K562 (cell line): ENCODE data around the gene PIK3CB. TPM values are rescaled to one million over a fixed set of nuclear protein-coding genes. Genes with fewer than 3 reads are reported as not detected.

Experiments
- BHLHE40 ChIP-seq: IDR thresholded peaks from 2 replicates; pipeline ENCODE4 v1.6.1; 2011; ENCODE audit warnings: low read length, improper control_type of control experiment
- CHCHD3 ChIP-seq: fragments of 250-450 bp; sonication (Bioruptor Pico); IDR thresholded peaks from 2 replicates; pipeline ENCODE4 v2.1.2; 2022; ENCODE audit warnings: mild to moderate bottlenecking
- DDX20 ChIP-seq: fragments of 450-650 bp; IDR thresholded peaks from 2 replicates; pipeline ENCODE4 v1.6.1; 2016; ENCODE audit warnings: missing genetic modification characterization, low read depth, mild to moderate bottlenecking, missing compliant biosample characterization, moderate library complexity
- EP400 ChIP-seq: fragments of 450-650 bp; IDR thresholded peaks from 2 replicates; pipeline ENCODE4 v1.6.1; 2017; ENCODE audit warnings: antibody characterized with exemption, mild to moderate bottlenecking, moderate library complexity
- GMEB1 ChIP-seq: fragments of 250-450 bp; sonication (Bioruptor Pico); IDR thresholded peaks from 2 replicates; pipeline ENCODE4 v1.4.0; 2020; ENCODE audit warnings: mild to moderate bottlenecking
- HDAC2 ChIP-seq: fragments of 450-650 bp; IDR thresholded peaks from 2 replicates; pipeline ENCODE4 v1.6.1; 2016; ENCODE audit warnings: mild to moderate bottlenecking
- HES1 ChIP-seq: fragments of 450-650 bp; IDR thresholded peaks from 2 replicates; pipeline ENCODE4 v1.6.1; 2016; ENCODE audit warnings: low read depth, mild to moderate bottlenecking, moderate library complexity
- HMG20A ChIP-seq: fragments of 450-650 bp; formaldehyde crosslinking; conservative IDR thresholded peaks from 2 replicates; pipeline ENCODE4 v1.4.0; 2020; ENCODE audit warnings: mild to moderate bottlenecking, mixed read lengths
- HNRNPH1 ChIP-seq: fragments of 200-400 bp; formaldehyde crosslinking; optimal IDR thresholded peaks from 2 replicates; pipeline ENCODE3; 2017; ENCODE audit warnings: low read depth, mild to moderate bottlenecking, low read length, moderate library complexity
- HNRNPL ChIP-seq: fragments of 200-400 bp; formaldehyde crosslinking; IDR thresholded peaks from 2 replicates; pipeline ENCODE4 v1.6.1; 2017; ENCODE audit warnings: low read depth, mild to moderate bottlenecking, low read length
- KDM5B ChIP-seq: fragments of 200-600 bp; sonication (generic); IDR thresholded peaks from 2 replicates; pipeline ENCODE4 v1.6.1; 2012; ENCODE audit warnings: low read depth, mild to moderate bottlenecking, moderate library complexity, low read length, control low read depth, inconsistent platforms; ENCODE audit not compliant: insufficient replicate concordance
- RBM34 ChIP-seq: fragments of 200-400 bp; formaldehyde crosslinking; IDR thresholded peaks from 2 replicates; pipeline ENCODE4 v1.6.1; 2018; ENCODE audit warnings: low read length, borderline replicate concordance; ENCODE audit not compliant: insufficient read depth
- SMC3 ChIP-seq: conservative IDR thresholded peaks from 2 replicates; pipeline ENCODE4 v1.6.1; 2011; ENCODE audit warnings: low read depth, low read length, improper control_type of control experiment; ENCODE audit not compliant: insufficient read depth
- SNRNP70 ChIP-seq: fragments of 200-400 bp; formaldehyde crosslinking; optimal IDR thresholded peaks from 2 replicates; pipeline ENCODE3; 2017; ENCODE audit warnings: low read depth, low read length
- ZBTB43 ChIP-seq: sonication (generic); formaldehyde crosslinking; IDR thresholded peaks from 2 replicates; pipeline ENCODE4 v1.8.0; 2023; ENCODE audit warnings: mild to moderate bottlenecking, missing genetic modification reagents
- ZBTB49 ChIP-seq: sonication (generic); formaldehyde crosslinking; IDR thresholded peaks from 2 replicates; pipeline ENCODE4 v1.8.0; 2022; ENCODE audit warnings: missing genetic modification reagents, mild to moderate bottlenecking, borderline replicate concordance
- ZNF551 ChIP-seq: fragments of 250-450 bp; sonication (Bioruptor Pico); IDR thresholded peaks from 2 replicates; pipeline ENCODE4 v1.5.0; 2021; ENCODE audit warnings: mild to moderate bottlenecking, moderate library complexity
- ZNF609 ChIP-seq: sonication (generic); formaldehyde crosslinking; IDR thresholded peaks from 2 replicates; pipeline ENCODE4 v1.8.1; 2023; ENCODE audit warnings: missing genetic modification reagents, mild to moderate bottlenecking, borderline replicate concordance
- polyA plus RNA-seq, 8 experiments: library from polyadenylated mRNA; depleted of rRNA in 4 of 8; stranded (reverse) in 5 of 8; unstranded in 3 of 8; fragments of >200 nt; fragmentation: Nextera tagmentation in 2 of 8; fragmentation: Illumina TruSeq in 1 of 8; extraction: Ambion mirVana in 2 of 8; extraction: Trizol in 1 of 8; gene quantifications; 2 replicates each; pipeline versions ENCODE4 v1.2.1 to v1.2.3, GENCODE V29; 2011 to 2014; ENCODE audit warnings: inconsistent platforms in 1 of 8, missing spikeins in 1 of 8
- total RNA-seq, 7 experiments: library from RNA; depleted of rRNA in 6 of 7; stranded (reverse); fragments of >200 nt in 6 of 7; fragmentation: Illumina TruSeq in 2 of 7; extraction: Trizol in 2 of 7; gene quantifications; 2 replicates each; pipeline versions ENCODE4 v1.2.1 to v1.2.3, GENCODE V29; 2011 to 2021; ENCODE audit warnings: low replicate concordance in 1 of 7

Gene PIK3CB
- total and polyA plus RNA-seq, 9 of the 15 experiments (the other 6 are each of a cell fraction or from before 2014, with no cell fraction given): 15.3 to 62.6 (median 28.3) TPM

- TF ChIP-seq HES1 (no peak), DDX20 (tag) (no peak), GMEB1 (no peak), ZNF551 (CRISPR knock-in tag) (no peak), BHLHE40 (no peak), EP400 (no peak), HDAC2 (no peak), ZBTB49 (CRISPR knock-in tag) (no peak), HNRNPH1 (no peak), HMG20A (CRISPR knock-in tag) (no peak), RBM34 (no peak), HNRNPL (no peak), ZNF609 (CRISPR knock-in tag) (no peak), KDM5B (no peak), SMC3 (no peak), ZBTB43 (CRISPR knock-in tag) (no peak), SNRNP70 (no peak), CHCHD3 (CRISPR knock-in tag) (no peak)
Observed at GRCh38 chr3:138768125-138768524, 66.6 kb downstream of the PIK3CB start (continued).
